ENCODE results near the gene CPA3. TPM values are rescaled to one million over a fixed set of nuclear protein-coding genes. Genes with fewer than 3 reads are reported as not detected.

CPA3 gene, protein sequence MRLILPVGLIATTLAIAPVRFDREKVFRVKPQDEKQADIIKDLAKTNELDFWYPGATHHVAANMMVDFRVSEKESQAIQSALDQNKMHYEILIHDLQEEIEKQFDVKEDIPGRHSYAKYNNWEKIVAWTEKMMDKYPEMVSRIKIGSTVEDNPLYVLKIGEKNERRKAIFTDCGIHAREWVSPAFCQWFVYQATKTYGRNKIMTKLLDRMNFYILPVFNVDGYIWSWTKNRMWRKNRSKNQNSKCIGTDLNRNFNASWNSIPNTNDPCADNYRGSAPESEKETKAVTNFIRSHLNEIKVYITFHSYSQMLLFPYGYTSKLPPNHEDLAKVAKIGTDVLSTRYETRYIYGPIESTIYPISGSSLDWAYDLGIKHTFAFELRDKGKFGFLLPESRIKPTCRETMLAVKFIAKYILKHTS
- total RNA-seq, result 0.29 TPM in 1 of 2 replicates, not detected in the other

DNA sequence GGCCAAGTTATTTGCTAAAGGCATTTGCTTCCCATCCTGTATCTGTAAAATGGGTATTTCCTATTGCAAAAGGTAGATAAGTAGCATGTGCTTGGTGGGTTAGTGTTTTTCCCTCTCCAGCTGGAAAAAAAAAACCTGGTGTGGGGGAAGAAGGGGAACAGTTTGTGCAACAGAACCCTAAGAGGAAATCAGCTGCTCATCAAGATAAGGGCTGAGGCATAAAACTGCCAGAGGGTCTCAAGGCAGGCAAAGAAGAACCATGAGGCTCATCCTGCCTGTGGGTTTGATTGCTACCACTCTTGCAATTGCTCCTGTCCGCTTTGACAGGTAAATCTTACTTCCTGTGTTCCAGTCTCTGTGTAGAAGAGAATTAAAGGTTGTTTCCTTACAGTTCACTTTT is at the start of gene CPA3:
TSS of gene CPA3 (plus strand) at position 248 of the 400 bp plus-strand sequence. CDS start at position 260, 12 bp downstream.

DNA sequence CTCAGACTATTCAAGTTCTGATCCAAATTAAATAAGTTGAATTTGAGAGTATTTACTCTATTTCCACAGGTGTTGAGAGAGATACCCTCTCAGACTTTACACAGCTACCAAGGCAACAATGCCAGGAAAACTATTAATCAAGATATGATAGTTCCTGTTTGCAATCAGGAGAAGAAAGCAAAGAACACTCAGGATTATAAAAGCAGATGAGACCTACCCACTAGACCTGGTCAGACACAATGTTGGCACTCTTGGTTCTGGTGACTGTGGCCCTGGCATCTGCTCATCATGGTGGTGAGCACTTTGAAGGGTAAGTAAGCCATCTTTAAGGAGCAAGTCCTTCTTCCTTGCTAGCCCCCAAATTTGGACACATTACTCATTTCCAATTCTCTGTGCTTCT is 37.5 kb upstream of the CPA3 start, which contains the start of gene CPB1:
TSS of gene CPB1 (plus strand) at position 227 of the 400 bp plus-strand sequence. CDS start at position 240, 13 bp downstream.

Other genes starting within 250 kb of the CPA3 start
- gene AGTR1, start 167.4 kb upstream of the CPA3 start, total RNA-seq, result not detected in 2 replicates
- gene CPB1, start 37.5 kb upstream of the CPA3 start, total RNA-seq, result not detected in 2 replicates
- 33.2 and 45.5 TPM in 2 replicates for gene GYG1, start 126.2 kb downstream of the CPA3 start, total RNA-seq
- gene HLTF, start 221.2 kb downstream of the CPA3 start, total RNA-seq, result 22.2 and 29.2 TPM in 2 replicates